Measurements from ENCODE around the gene KIF16B.

DNA sequence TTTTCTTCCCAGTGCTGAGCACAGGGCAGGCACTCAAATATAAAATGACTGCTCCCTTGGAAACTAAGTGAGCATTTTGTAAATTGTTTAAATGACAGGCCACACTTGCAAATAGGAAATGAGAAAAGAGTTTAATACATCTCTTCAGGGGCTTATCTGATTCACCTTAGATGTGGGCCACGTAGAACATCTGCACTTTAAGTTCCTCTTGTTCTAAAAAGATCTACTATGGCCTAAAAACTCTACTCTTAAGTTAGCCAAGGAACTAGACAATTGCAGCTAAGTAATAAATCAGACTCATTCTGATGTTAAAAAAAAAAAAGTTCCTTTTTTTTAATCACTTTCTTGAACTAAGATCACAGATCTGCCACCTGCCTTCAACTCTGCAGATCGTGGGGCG is 126.3 kb downstream of the KIF16B start:
- no peak for TF ChIP-seq RXRA (IDR thresholded peaks at IDR 0.05)
- TF ChIP-seq, protein P1, sequence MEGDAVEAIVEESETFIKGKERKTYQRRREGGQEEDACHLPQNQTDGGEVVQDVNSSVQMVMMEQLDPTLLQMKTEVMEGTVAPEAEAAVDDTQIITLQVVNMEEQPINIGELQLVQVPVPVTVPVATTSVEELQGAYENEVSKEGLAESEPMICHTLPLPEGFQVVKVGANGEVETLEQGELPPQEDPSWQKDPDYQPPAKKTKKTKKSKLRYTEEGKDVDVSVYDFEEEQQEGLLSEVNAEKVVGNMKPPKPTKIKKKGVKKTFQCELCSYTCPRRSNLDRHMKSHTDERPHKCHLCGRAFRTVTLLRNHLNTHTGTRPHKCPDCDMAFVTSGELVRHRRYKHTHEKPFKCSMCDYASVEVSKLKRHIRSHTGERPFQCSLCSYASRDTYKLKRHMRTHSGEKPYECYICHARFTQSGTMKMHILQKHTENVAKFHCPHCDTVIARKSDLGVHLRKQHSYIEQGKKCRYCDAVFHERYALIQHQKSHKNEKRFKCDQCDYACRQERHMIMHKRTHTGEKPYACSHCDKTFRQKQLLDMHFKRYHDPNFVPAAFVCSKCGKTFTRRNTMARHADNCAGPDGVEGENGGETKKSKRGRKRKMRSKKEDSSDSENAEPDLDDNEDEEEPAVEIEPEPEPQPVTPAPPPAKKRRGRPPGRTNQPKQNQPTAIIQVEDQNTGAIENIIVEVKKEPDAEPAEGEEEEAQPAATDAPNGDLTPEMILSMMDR (IDR thresholded peaks at IDR 0.05; ENCODE audit: low read depth, low read length, missing input control): no peak
- no peak for TF ChIP-seq EGR1 (IDR thresholded peaks at IDR 0.05; ENCODE audit: low read depth in 2 of 2)
- TF ChIP-seq, protein P2, sequence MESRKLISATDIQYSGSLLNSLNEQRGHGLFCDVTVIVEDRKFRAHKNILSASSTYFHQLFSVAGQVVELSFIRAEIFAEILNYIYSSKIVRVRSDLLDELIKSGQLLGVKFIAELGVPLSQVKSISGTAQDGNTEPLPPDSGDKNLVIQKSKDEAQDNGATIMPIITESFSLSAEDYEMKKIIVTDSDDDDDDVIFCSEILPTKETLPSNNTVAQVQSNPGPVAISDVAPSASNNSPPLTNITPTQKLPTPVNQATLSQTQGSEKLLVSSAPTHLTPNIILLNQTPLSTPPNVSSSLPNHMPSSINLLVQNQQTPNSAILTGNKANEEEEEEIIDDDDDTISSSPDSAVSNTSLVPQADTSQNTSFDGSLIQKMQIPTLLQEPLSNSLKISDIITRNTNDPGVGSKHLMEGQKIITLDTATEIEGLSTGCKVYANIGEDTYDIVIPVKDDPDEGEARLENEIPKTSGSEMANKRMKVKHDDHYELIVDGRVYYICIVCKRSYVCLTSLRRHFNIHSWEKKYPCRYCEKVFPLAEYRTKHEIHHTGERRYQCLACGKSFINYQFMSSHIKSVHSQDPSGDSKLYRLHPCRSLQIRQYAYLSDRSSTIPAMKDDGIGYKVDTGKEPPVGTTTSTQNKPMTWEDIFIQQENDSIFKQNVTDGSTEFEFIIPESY (IDR thresholded peaks at IDR 0.05): no peak
- TF ChIP-seq, protein P3, sequence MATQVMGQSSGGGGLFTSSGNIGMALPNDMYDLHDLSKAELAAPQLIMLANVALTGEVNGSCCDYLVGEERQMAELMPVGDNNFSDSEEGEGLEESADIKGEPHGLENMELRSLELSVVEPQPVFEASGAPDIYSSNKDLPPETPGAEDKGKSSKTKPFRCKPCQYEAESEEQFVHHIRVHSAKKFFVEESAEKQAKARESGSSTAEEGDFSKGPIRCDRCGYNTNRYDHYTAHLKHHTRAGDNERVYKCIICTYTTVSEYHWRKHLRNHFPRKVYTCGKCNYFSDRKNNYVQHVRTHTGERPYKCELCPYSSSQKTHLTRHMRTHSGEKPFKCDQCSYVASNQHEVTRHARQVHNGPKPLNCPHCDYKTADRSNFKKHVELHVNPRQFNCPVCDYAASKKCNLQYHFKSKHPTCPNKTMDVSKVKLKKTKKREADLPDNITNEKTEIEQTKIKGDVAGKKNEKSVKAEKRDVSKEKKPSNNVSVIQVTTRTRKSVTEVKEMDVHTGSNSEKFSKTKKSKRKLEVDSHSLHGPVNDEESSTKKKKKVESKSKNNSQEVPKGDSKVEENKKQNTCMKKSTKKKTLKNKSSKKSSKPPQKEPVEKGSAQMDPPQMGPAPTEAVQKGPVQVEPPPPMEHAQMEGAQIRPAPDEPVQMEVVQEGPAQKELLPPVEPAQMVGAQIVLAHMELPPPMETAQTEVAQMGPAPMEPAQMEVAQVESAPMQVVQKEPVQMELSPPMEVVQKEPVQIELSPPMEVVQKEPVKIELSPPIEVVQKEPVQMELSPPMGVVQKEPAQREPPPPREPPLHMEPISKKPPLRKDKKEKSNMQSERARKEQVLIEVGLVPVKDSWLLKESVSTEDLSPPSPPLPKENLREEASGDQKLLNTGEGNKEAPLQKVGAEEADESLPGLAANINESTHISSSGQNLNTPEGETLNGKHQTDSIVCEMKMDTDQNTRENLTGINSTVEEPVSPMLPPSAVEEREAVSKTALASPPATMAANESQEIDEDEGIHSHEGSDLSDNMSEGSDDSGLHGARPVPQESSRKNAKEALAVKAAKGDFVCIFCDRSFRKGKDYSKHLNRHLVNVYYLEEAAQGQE (IDR thresholded peaks at IDR 0.05): no peak
- TF ChIP-seq, protein P4, sequence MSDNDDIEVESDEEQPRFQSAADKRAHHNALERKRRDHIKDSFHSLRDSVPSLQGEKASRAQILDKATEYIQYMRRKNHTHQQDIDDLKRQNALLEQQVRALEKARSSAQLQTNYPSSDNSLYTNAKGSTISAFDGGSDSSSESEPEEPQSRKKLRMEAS (IDR thresholded peaks at IDR 0.05): no peak
- no peak for TF ChIP-seq SP1 (IDR thresholded peaks at IDR 0.05)
- TF ChIP-seq YY1 (IDR thresholded peaks at IDR 0.05): no peak
- TF ChIP-seq FOXA1 (IDR thresholded peaks at IDR 0.05): no peak
- TF ChIP-seq RAD21 (IDR thresholded peaks at IDR 0.05): no peak
- TF ChIP-seq TAF1 (conservative IDR thresholded peaks at IDR 0.05): no peak
- TF ChIP-seq NR2F2 (IDR thresholded peaks at IDR 0.05): no peak

Measured in liver (tissue), 3 donors.